ENCODE results near the gene PYGB. TPM values are rescaled to one million over a fixed set of nuclear protein-coding genes. Genes with fewer than 3 reads are reported as not detected.

The PYGB gene
- total RNA-seq, 1 experiment from 2014 or later, result 188 TPM

- peaks cover 56% of the 10 kb centered on the region; the same call in 1 of the 2 replicates for H4K20me1 ChIP-seq (ENCODE audit: insufficient read depth, low read depth, low read length)
- peaks cover 14% of the 10 kb centered on the region for H3K4me1 ChIP-seq (ENCODE audit: low read length)
- peaks cover 26% of the 10 kb centered on the region for H3K79me2 ChIP-seq (ENCODE audit: low read length)
- no peak overlapping the region for H3K27ac ChIP-seq (ENCODE audit: low read length)
- H3K4me3 ChIP-seq (ENCODE audit: low read length), result no peak overlapping the region
- no peaks in the 10 kb centered on the region for H3K27me3 ChIP-seq (ENCODE audit: low read length)
- peaks cover 50% of the 10 kb centered on the region for H3K36me3 ChIP-seq (ENCODE audit: insufficient read depth, low read length)
- no peak for DNase-seq
- no peaks in the 10 kb centered on the region for H3K9me3 ChIP-seq (ENCODE audit: low read length)
- H3K9ac ChIP-seq (ENCODE audit: low read length), result no peak overlapping the region
- H3K4me2 ChIP-seq (ENCODE audit: low read depth, low read length, poor library complexity, severe bottlenecking), result no peak overlapping the region
- H3K9me2 ChIP-seq (replicated peaks; ENCODE audit: insufficient read depth, low read length), result no peaks in the 10 kb centered on the region
- H2AFZ ChIP-seq (ENCODE audit: low read length), result no peak overlapping the region
Observed at GRCh38 chr20:25275813-25276532, 28.1 kb downstream of the PYGB start.

GRCh38 chr20:25276533-25277050, 28.7 kb downstream of the PYGB start:
- no peak overlapping the region for H2AFZ ChIP-seq (ENCODE audit: low read length)

GRCh38 chr20:25277051-25277801, 29.3 kb downstream of the PYGB start:
- H3K79me2 ChIP-seq (ENCODE audit: low read length), result peaks cover 13% of the 10 kb centered on the region; the same call in 1 of the 2 replicates

More at GRCh38 chr20:25276533-25277050, 28.7 kb downstream of the PYGB start:
- Histone ChIP-seq H4K20me1 (ENCODE audit: insufficient read depth, low read depth, low read length) (peaks cover 61% of the 10 kb centered on the region; the same call in 1 of the 2 replicates), H3K79me2 (ENCODE audit: low read length) (peaks cover 19% of the 10 kb centered on the region), H3K4me2 (ENCODE audit: low read depth, low read length, poor library complexity, severe bottlenecking) (no peak overlapping the region), H3K4me3 (ENCODE audit: low read length) (no peak overlapping the region), H3K9me2 (replicated peaks; ENCODE audit: insufficient read depth, low read length) (no peaks in the 10 kb centered on the region), H3K36me3 (ENCODE audit: insufficient read depth, low read length) (peaks cover 45% of the 10 kb centered on the region), H3K27ac (ENCODE audit: low read length) (no peak overlapping the region), H3K9ac (ENCODE audit: low read length) (no peak overlapping the region), H3K27me3 (ENCODE audit: low read length) (no peaks in the 10 kb centered on the region), H3K9me3 (ENCODE audit: low read length) (no peaks in the 10 kb centered on the region), H3K4me1 (ENCODE audit: low read length) (peaks cover 20% of the 10 kb centered on the region)
- no peak for DNase-seq

GRCh38 chr20:25277941-25278521, 30.1 kb downstream of the PYGB start:
- Histone ChIP-seq H3K79me2 (ENCODE audit: low read length) (peaks cover 7% of the 10 kb centered on the region; the same call in 1 of the 2 replicates), H3K9me3 (ENCODE audit: low read length) (no peaks in the 10 kb centered on the region), H3K4me3 (ENCODE audit: low read length) (no peak overlapping the region), H3K4me1 (ENCODE audit: low read length) (peaks cover 29% of the 10 kb centered on the region), H3K27ac (ENCODE audit: low read length) (no peak overlapping the region), H3K4me2 (ENCODE audit: low read depth, low read length, poor library complexity, severe bottlenecking) (no peak overlapping the region), H4K20me1 (ENCODE audit: insufficient read depth, low read depth, low read length) (peaks cover 60% of the 10 kb centered on the region; the same call in 1 of the 2 replicates), H2AFZ (ENCODE audit: low read length) (no peak overlapping the region), H3K36me3 (ENCODE audit: insufficient read depth, low read length) (peaks cover 36% of the 10 kb centered on the region), H3K9ac (ENCODE audit: low read length) (no peak overlapping the region), H3K27me3 (ENCODE audit: low read length) (no peaks in the 10 kb centered on the region), H3K9me2 (replicated peaks; ENCODE audit: insufficient read depth, low read length) (no peaks in the 10 kb centered on the region)
- no peak for DNase-seq

More at GRCh38 chr20:25277051-25277801, 29.3 kb downstream of the PYGB start:
- Histone ChIP-seq H2AFZ (ENCODE audit: low read length) (no peak overlapping the region), H3K9me2 (replicated peaks; ENCODE audit: insufficient read depth, low read length) (no peaks in the 10 kb centered on the region), H3K4me1 (ENCODE audit: low read length) (peaks cover 26% of the 10 kb centered on the region), H3K27me3 (ENCODE audit: low read length) (no peaks in the 10 kb centered on the region), H3K9ac (ENCODE audit: low read length) (no peak overlapping the region), H3K4me2 (ENCODE audit: low read depth, low read length, poor library complexity, severe bottlenecking) (no peak overlapping the region), H4K20me1 (ENCODE audit: insufficient read depth, low read depth, low read length) (peaks cover 63% of the 10 kb centered on the region; the same call in 1 of the 2 replicates), H3K4me3 (ENCODE audit: low read length) (no peak overlapping the region), H3K27ac (ENCODE audit: low read length) (no peak overlapping the region), H3K36me3 (ENCODE audit: insufficient read depth, low read length) (peaks cover 42% of the 10 kb centered on the region), H3K9me3 (ENCODE audit: low read length) (no peaks in the 10 kb centered on the region)
- no peak for DNase-seq

GRCh38 chr20:25278636-25279361, 30.9 kb downstream of the PYGB start:
- no peak for DNase-seq
- peaks cover 7% of the 10 kb centered on the region; the same call in 1 of the 2 replicates for H3K79me2 ChIP-seq (ENCODE audit: low read length)
- peaks cover 29% of the 10 kb centered on the region for H3K4me1 ChIP-seq (ENCODE audit: low read length)
- no peak overlapping the region for H3K4me3 ChIP-seq (ENCODE audit: low read length)
- no peak overlapping the region for H2AFZ ChIP-seq (ENCODE audit: low read length)
- H4K20me1 ChIP-seq (ENCODE audit: insufficient read depth, low read depth, low read length), result peaks cover 62% of the 10 kb centered on the region; the same call in 1 of the 2 replicates
- no peak overlapping the region for H3K9ac ChIP-seq (ENCODE audit: low read length)
- H3K9me2 ChIP-seq (replicated peaks; ENCODE audit: insufficient read depth, low read length), result no peaks in the 10 kb centered on the region
- peaks cover 31% of the 10 kb centered on the region for H3K36me3 ChIP-seq (ENCODE audit: insufficient read depth, low read length)
- H3K9me3 ChIP-seq (ENCODE audit: low read length), result no peaks in the 10 kb centered on the region
- H3K4me2 ChIP-seq (ENCODE audit: low read depth, low read length, poor library complexity, severe bottlenecking), result no peak overlapping the region
- H3K27ac ChIP-seq (ENCODE audit: low read length), result no peak overlapping the region
- no peaks in the 10 kb centered on the region for H3K27me3 ChIP-seq (ENCODE audit: low read length)

- H3K9ac ChIP-seq (ENCODE audit: low read length), result no peak overlapping the region
- peaks cover under 1% of the 10 kb centered on the region; the same call in 1 of the 2 replicates for H3K79me2 ChIP-seq (ENCODE audit: low read length)
- no peak for DNase-seq
- peaks cover 26% of the 10 kb centered on the region for H3K36me3 ChIP-seq (ENCODE audit: insufficient read depth, low read length)
- no peak overlapping the region for H3K4me2 ChIP-seq (ENCODE audit: low read depth, low read length, poor library complexity, severe bottlenecking)
- no peak overlapping the region for H2AFZ ChIP-seq (ENCODE audit: low read length)
- no peaks in the 10 kb centered on the region for H3K9me3 ChIP-seq (ENCODE audit: low read length)
- H3K27me3 ChIP-seq (ENCODE audit: low read length), result no peaks in the 10 kb centered on the region
- H3K9me2 ChIP-seq (replicated peaks; ENCODE audit: insufficient read depth, low read length), result no peaks in the 10 kb centered on the region
- no peak overlapping the region for H3K27ac ChIP-seq (ENCODE audit: low read length)
- peaks cover 29% of the 10 kb centered on the region for H3K4me1 ChIP-seq (ENCODE audit: low read length)
- peaks cover 58% of the 10 kb centered on the region; the same call in 1 of the 2 replicates for H4K20me1 ChIP-seq (ENCODE audit: insufficient read depth, low read depth, low read length)
- H3K4me3 ChIP-seq (ENCODE audit: low read length), result no peak overlapping the region
Observed at GRCh38 chr20:25279403-25279802, 31.5 kb downstream of the PYGB start.

- H3K27ac ChIP-seq (ENCODE audit: low read length), result peak overlapping the region; percentile 86
- no peak overlapping the region for H3K4me2 ChIP-seq (ENCODE audit: low read depth, low read length, poor library complexity, severe bottlenecking)
- H3K27me3 ChIP-seq (ENCODE audit: low read length), result no peaks in the 10 kb centered on the region
- peaks cover 28% of the 10 kb centered on the region for H3K36me3 ChIP-seq (ENCODE audit: insufficient read depth, low read length)
- H3K9me3 ChIP-seq (ENCODE audit: low read length), result no peaks in the 10 kb centered on the region
- peaks cover 54% of the 10 kb centered on the region; the same call in 1 of the 2 replicates for H4K20me1 ChIP-seq (ENCODE audit: insufficient read depth, low read depth, low read length)
- no peak for DNase-seq
- H3K79me2 ChIP-seq (ENCODE audit: low read length), result no peaks in the 10 kb centered on the region
- no peak overlapping the region for H2AFZ ChIP-seq (ENCODE audit: low read length)
- no peak overlapping the region for H3K9ac ChIP-seq (ENCODE audit: low read length)
- no peaks in the 10 kb centered on the region for H3K9me2 ChIP-seq (replicated peaks; ENCODE audit: insufficient read depth, low read length)
- peaks cover 29% of the 10 kb centered on the region for H3K4me1 ChIP-seq (ENCODE audit: low read length)
- no peak overlapping the region for H3K4me3 ChIP-seq (ENCODE audit: low read length)
Observed at GRCh38 chr20:25280051-25280573, 32.2 kb downstream of the PYGB start.
